Measurements from ENCODE around the gene NDOR1. TPM values are rescaled to one million over a fixed set of nuclear protein-coding genes. Genes with fewer than 3 reads are reported as not detected.

The NDOR1 gene
- total RNA-seq, 2 donors from 2014 or later: 17.1 to 22.7 TPM

GRCh38 chr9:137206602-137207001, 1.1 kb downstream of the NDOR1 start:
- Histone ChIP-seq H3K27me3 (no peaks in the 10 kb centered on the region), H3K27ac (no peak overlapping the region), H3K9me3 (no peaks in the 10 kb centered on the region), H3K4me3 (no peak overlapping the region), H3K36me3 (replicated peaks in 1 of 2; ENCODE audit: insufficient read depth in 1 of 2, low read depth in 2 of 2) (no peaks in the 10 kb centered on the region), H3K4me1 (peaks cover 46% of the 10 kb centered on the region)
- intact Hi-C loops (cut with DNase I): no loop called here
- 34 to 43% methylated on average over 7 of the region's 7 CpGs for WGBS, 2 donors
- DNase-seq (no peak), ATAC-seq (no peak)
- TF ChIP-seq POLR2A (IDR thresholded peaks at IDR 0.05): no peak
- TF ChIP-seq, protein P1, sequence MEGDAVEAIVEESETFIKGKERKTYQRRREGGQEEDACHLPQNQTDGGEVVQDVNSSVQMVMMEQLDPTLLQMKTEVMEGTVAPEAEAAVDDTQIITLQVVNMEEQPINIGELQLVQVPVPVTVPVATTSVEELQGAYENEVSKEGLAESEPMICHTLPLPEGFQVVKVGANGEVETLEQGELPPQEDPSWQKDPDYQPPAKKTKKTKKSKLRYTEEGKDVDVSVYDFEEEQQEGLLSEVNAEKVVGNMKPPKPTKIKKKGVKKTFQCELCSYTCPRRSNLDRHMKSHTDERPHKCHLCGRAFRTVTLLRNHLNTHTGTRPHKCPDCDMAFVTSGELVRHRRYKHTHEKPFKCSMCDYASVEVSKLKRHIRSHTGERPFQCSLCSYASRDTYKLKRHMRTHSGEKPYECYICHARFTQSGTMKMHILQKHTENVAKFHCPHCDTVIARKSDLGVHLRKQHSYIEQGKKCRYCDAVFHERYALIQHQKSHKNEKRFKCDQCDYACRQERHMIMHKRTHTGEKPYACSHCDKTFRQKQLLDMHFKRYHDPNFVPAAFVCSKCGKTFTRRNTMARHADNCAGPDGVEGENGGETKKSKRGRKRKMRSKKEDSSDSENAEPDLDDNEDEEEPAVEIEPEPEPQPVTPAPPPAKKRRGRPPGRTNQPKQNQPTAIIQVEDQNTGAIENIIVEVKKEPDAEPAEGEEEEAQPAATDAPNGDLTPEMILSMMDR (IDR thresholded peaks at IDR 0.05): no peak

DNA sequence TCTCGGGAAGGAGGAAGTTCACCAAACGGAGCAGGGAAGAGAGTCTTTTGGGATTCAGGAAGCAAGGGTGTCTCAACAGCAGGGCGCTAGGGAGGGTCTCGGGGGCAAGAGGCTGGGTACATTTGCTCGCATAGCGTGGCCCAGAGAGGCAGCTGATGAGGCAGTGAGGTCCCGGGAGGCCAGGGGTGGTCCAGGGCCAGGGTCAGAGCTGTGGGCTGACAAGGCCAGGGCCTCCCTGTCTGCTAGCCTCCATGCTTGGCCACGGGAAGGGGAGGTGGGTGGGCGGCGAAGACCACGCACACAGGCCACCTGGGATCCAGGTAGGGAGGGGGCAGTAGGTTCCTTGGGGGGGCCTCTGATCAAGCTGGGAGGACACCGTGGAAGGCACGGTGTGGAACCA, 6.0 kb downstream of the NDOR1 start:
- no peak for ATAC-seq
- Histone ChIP-seq H3K4me3 (no peak overlapping the region), H3K4me1 (peaks cover 6% of the 10 kb centered on the region), H3K36me3 (replicated peaks in 1 of 2; ENCODE audit: insufficient read depth in 1 of 2, low read depth in 2 of 2) (no peaks in the 10 kb centered on the region), H3K27me3 (no peaks in the 10 kb centered on the region), H3K27ac (no peak overlapping the region), H3K9me3 (no peaks in the 10 kb centered on the region)
- WGBS, 2 donors: 76 to 88% methylated on average over 11 to 13 of the region's 13 CpGs
- no peak for DNase-seq
- intact Hi-C loops (cut with DNase I): no loop called here
- TF ChIP-seq POLR2A (IDR thresholded peaks at IDR 0.05): no peak
- TF ChIP-seq, protein P1 (IDR thresholded peaks at IDR 0.05): no peak

DNA sequence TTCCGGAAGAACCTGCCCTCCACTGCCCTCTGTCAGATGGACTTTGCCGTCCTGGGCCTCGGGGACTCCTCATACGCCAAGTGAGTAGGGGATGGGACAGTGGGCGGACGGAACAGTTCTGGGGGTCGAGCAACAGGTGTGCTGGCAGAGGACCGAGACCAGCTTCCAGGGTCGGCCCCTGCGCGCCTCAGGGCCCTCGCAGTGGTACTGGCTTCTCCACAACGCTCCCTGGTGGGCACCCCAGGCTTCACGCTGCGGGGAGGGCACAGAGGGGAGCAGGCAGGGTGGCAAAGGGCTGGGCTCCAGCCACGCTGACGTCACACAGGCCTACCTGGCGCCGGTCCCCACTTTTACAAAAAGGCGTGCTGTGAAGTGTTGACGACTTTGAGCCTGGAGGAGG, 7.0 kb downstream of the NDOR1 start:
- 78 to 82% methylated on average over 21 of the region's 21 CpGs for WGBS, 2 donors
- DNase-seq (no peak), ATAC-seq (no peak)
- H3K4me1 ChIP-seq: peaks cover 9% of the 10 kb centered on the region
- no peak overlapping the region for H3K27ac ChIP-seq
- intact Hi-C loops (cut with DNase I): no loop called here
- H3K4me3 ChIP-seq: no peak overlapping the region
- TF ChIP-seq, protein P1 (IDR thresholded peaks at IDR 0.05): no peak
- TF ChIP-seq POLR2A (IDR thresholded peaks at IDR 0.05): no peak
- no peaks in the 10 kb centered on the region for H3K27me3 ChIP-seq
- H3K36me3 ChIP-seq (replicated peaks in 1 of 2; ENCODE audit: insufficient read depth in 1 of 2, low read depth in 2 of 2): no peaks in the 10 kb centered on the region
- no peaks in the 10 kb centered on the region for H3K9me3 ChIP-seq

- H3K4me1 ChIP-seq: peaks cover 18% of the 10 kb centered on the region
- no peaks in the 10 kb centered on the region for H3K27me3 ChIP-seq
- no peak overlapping the region for H3K4me3 ChIP-seq
- ATAC-seq (no peak), DNase-seq (no peak)
- no peak for TF ChIP-seq POLR2A (IDR thresholded peaks at IDR 0.05)
- TF ChIP-seq, protein P1 (IDR thresholded peaks at IDR 0.05): peak in 1 of 7 experiments; percentile 17
- intact Hi-C loops (cut with DNase I): no loop called here
- 89 to 94% methylated on average over 34 to 43 of the region's 49 CpGs for WGBS, 2 donors
- no peaks in the 10 kb centered on the region for H3K9me3 ChIP-seq
- no peaks in the 10 kb centered on the region for H3K36me3 ChIP-seq (replicated peaks in 1 of 2; ENCODE audit: insufficient read depth in 1 of 2, low read depth in 2 of 2)
- H3K27ac ChIP-seq: no peak overlapping the region
Observed at GRCh38 chr9:137213160-137214060, 7.9 kb downstream of the NDOR1 start.

GRCh38 chr9:137214620-137215019, 9.1 kb downstream of the NDOR1 start:
- no peaks in the 10 kb centered on the region for H3K36me3 ChIP-seq (replicated peaks in 1 of 2; ENCODE audit: insufficient read depth in 1 of 2, low read depth in 2 of 2)
- no peak overlapping the region for H3K27ac ChIP-seq
- no peak for ATAC-seq
- TF ChIP-seq, protein P1 (IDR thresholded peaks at IDR 0.05): no peak
- no peak for TF ChIP-seq POLR2A (IDR thresholded peaks at IDR 0.05)
- H3K27me3 ChIP-seq: no peaks in the 10 kb centered on the region
- H3K4me3 ChIP-seq: no peak overlapping the region
- intact Hi-C loops (cut with DNase I): no loop called here
- 89 to 95% methylated on average over 18 of the region's 19 CpGs for WGBS, 2 donors
- DNase-seq: no peak
- peaks cover 30% of the 10 kb centered on the region for H3K4me1 ChIP-seq
- H3K9me3 ChIP-seq: no peaks in the 10 kb centered on the region
